ENCODE results near the gene SPATA31C2.
"Not testable (repeated sequence)": the region's sequence is repeated elsewhere in the genome, so short reads cannot be mapped to it uniquely, and the experiment has no call there.

SPATA31C2 gene

GRCh38 chr9:88118121-88118520, 20.2 kb downstream of the SPATA31C2 start:
- not testable (repeated sequence) for DNase-seq

GRCh38 chr9:88114968-88115612, 23.2 kb downstream of the SPATA31C2 start:
- not testable (repeated sequence) for DNase-seq

GRCh38 chr9:88114283-88114967, 23.9 kb downstream of the SPATA31C2 start:
- DNase-seq: not testable (repeated sequence)

- not testable (repeated sequence) for DNase-seq
These were observed 24.8 kb downstream of the SPATA31C2 start for GRCh38 chr9:88113156-88114130.

DNA sequence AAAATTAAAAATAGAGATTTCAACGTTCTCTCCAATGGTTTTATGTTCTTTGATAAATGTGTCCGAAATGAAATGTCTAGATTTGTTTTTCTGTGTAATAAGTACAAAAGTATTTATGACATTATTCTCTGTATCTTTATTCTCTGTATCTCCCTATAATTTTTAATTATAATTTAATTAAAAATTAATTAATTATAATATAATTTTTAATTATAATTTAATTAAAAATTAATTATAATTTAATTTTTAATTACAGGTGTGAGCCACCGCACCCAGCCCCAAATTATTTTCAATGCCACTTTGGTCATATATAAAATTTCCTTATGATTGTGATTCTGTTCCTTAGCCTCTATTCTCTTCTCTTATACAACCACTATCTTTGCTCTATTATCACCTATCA, 28.2 kb downstream of the SPATA31C2 start:
- no peak for DNase-seq

DNA sequence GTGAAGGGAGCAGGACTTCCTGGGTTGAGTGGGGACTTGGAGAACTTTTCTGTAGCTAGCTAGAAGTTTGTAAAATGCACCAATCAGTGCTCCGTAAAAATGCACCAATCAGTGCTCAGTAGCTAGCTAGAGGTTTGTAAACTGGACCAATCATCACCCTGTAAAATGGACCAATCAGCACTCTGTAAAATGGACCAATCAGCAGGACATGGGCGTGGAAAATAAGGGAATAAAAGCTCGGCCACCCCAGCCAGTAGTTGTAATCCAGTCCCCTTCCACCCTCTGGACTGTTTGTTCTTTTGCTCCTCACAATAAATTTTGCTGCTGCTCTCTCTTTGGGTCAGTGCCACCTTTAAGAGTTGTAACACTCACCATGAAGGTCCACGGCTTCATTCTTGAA, 29.5 kb downstream of the SPATA31C2 start:
- DNase-seq: no peak

DNA sequence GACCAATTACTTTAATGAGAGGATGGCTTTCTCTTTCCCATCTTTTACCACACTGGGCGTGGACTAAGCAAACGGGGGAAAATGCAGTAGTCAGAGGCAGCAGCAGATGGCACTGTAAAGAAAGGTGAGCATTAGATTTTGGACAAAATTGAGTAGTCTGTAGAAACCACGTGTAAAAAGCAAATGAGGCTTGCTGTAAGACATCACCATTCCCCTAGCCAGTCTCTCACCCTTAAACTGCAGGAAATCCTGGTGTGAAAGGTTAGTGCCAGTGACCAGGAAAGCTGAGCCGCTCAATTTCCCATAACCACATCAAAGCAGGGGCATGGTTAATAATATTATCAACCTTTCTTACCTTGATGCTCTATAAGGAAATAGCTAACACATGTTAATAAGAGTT, 31.8 kb downstream of the SPATA31C2 start:
- peak; percentile 13 for DNase-seq

- no peak for DNase-seq
These were observed 45.4 kb downstream of the SPATA31C2 start for GRCh38 chr9:88092797-88093331.

GRCh38 chr9:88090151-88090581, 48.1 kb downstream of the SPATA31C2 start:
- DNase-seq: no peak

GRCh38 chr9:88087906-88088305, 50.4 kb downstream of the SPATA31C2 start:
- DNase-seq: no peak

- no peak for DNase-seq
These were observed 52.8 kb downstream of the SPATA31C2 start for GRCh38 chr9:88085476-88085875.

- no peak for DNase-seq
These were observed 53.7 kb downstream of the SPATA31C2 start for GRCh38 chr9:88084357-88085183.
